ENCODE results near the gene SYNDIG1.
"Not testable (repeated sequence)": the region's sequence is repeated elsewhere in the genome, so short reads cannot be mapped to it uniquely, and the experiment has no call there.

SYNDIG1 gene

DNA sequence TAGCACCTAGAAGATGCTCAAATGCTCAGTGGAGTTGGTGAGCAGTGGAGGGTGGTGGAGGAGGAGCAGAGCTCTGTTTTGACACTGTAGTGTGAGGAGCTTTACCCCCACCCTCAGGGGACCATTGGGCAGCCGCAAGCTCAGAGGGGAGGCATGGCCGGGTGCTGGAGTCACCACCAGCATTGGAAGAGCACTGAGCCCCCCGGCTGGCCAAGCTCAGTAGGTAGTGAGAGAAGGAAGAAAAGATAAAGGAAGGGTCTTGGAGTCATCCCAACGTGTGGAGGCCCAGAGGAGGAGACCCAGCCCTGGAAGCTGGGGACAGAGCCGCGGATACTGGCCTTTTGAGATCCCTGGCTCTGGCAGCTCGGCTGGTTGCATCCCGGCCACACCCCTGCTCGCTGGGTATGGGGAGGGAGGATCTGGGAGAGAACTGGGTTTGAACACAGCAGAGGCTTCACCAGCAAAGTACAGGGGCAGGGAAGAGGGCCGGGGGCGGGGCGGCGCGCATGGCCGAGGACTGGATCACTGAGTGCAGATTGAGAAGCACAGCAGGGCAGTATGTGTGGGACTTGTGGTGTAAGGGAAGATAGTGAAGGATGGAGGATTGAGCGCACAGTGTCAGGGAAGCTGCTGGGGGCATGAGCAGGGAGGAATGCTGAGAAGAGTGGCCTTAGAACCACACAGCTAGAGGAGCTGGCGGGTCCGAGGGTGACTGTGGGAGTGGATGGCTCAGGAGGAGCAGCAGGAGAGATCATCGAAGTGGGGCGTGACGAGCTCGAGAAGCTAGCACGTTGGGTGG, 24.4 kb downstream of the SYNDIG1 start:
- DNase-seq = no peak

DNA sequence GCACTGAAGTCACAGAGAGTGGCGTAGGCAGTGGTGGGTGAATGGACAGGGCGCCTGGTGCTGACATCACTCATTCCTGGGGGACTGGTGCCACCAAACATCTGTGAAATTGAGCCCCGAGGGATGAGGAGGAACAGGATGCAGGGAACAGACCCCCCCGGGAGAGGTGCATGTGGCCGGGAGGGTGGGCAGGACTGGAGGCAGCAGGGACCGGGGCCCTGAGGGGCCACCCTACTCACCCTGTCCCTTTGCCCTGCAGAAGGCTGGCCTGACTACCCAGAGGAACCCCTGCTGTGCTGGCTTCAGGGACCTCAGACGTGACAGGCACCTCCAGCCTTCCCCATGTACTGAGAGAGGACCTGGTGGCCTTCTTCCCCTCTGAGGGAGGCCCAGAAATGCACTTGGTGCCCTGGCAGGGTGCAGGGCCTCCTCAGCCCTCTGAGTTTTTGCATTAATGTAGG, 25.1 kb downstream of the SYNDIG1 start:
- no peak for DNase-seq

DNA sequence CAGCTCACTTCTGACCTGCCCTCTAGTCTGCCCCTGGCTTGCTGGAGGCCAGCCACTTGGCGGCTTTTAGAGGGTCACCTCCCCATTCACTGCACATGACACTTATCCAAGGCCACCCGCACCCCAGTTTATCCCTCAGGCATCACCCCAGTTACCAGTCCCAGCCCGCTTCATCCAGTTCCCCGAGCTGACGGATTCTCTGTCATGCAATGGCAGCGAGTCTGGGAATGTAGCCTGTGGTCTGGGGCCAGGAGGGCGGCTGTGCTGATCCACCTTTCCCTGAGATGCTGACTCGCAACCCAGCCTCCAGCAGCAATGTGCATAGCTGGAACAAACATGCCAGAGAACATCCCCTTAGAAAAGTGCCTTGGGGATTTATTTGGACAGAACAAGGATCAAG, 25.8 kb downstream of the SYNDIG1 start:
- DNase-seq = no peak

DNA sequence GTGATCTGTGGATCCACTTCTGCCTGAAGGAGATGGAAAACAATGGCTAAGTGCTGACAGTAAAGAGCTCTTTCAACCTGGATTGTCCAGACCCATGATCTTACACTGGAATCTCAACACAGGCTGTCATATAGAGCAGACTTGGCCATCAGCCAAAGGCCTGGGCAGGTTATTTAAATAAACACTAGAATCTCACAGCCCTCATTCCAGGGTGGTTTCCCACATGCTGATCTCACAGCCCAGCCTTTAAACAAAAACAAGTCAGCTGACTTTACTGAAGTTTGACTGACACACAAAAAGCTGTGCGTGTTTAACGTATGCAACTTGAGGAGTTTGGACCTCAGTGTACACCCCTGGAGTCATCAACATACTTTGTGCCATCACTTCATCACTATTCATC, 28.4 kb downstream of the SYNDIG1 start:
- peak; percentile 74 for DNase-seq

DNA sequence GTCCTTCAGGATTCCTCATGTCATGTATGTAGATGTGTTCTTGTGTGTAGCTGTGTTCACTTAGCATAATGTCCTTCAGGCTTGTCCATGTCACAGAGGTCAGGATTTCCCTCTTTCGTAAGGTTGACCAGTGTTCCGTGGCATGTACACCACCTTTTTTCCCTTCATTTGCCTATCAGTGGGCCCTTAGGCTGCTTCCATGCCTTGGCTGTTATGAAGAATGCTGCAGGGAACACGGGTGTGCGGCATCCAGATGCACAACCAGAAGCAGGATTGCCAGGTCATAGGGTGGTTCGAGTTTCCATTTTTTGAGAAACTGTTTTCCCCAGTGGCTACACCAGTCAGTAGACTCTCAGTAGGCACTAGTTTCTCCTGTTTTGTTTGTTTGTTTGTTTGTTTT, 29.2 kb downstream of the SYNDIG1 start:
- no peak for DNase-seq

DNA sequence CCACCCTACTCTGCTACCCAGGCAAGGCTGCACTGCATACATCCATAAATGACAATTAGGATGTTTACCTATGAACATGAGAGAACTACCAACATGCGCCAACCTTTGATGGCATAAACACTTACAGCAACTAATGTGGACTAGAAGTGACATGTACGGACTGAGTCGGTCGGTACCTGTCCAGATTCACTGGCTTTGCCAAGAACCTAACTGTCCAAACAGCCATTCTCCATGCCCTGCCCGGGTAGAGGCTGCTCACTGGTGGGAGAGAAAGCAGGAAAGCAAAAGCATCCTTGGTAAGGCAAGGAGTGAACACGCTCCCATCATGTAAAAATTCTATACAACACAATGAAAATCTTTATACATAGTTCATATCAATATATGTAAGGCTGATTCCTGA, 30.0 kb downstream of the SYNDIG1 start:
- DNase-seq = no peak

DNA sequence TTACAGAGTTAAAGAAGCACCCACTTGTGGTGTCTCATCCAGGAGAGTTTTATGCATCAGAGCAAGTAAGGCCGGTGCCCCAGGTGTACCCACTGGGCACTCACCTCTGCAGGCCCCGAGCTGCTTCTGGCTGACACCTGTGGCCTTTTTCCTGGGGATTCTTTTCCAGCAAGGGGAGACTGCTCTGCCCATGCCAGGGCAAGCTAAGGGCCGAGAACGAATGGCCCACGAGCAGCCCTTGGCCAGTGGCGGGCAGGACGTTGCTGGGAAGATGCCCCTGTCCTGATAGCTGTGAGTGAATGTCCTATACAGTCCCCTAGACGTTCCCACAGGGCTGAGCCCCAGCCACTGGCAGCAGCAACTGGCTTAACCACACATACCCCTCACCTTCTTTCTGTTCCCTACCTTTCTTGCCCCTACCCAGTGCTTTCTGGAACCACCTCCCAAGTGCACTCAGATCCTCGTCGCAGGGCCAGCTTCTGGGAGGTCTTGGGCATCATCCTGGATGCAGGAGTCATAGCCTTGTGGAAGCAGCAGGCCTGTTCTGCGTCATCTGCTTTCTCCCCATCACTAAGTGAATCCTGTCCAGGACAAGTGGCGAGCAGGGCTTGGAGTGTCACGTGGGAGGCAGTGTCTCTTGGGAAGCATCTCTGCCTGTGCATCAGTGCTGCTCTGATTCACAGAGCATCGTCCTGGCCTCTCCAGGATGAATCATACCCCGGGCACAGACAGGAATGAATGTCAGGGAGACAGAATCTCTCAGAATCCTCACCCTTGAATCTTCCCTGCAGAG, 32.5 kb downstream of the SYNDIG1 start:
- DNase-seq = peak; percentile 97

DNA sequence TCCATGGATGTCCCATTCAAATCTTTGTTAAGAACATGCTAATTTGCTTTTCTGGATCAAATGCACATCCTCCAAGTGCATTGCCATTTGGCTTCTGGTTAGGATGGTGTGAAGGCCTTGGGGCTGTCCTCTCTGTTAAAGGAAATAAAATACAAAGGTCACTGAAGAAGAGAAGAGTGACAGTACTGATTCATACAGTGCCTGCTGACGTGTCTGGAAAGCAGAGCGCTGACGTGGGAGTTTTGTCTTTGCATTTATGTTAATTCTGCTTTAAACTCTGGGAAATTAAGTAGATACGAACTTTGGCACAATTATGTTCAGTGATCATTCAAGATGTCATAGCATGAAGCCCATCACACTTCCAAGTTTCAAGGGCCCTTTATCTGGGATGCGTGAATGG, 33.2 kb downstream of the SYNDIG1 start:
- no peak for DNase-seq

DNA sequence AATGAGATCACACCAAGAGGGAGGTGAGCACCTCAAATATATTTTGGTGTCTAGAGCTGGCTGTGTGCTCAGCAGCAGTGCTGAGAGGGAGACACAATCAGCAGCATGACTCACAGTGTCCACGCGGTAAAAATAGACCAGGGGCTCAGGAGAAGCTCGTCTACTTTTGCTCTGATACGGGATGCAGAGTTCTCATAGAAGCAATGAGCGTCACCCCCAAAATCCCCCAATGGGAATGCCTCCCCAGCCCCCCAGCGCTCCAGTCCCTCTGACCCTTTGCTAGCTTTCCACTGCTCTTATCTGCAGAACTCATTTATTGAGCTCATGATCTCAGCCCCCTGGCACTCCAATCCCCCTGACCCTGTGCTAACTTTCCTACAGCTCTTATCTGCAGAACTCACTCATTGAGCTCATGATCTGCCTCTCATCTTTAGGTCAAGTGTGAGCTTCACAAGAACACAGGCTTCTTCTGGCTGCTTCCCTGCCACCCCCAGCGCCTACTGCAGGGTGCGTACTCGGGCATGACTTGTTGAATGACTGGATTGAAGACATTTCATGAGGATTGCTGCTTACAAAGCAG, 34.0 kb downstream of the SYNDIG1 start:
- DNase-seq = peak; percentile 69

DNA sequence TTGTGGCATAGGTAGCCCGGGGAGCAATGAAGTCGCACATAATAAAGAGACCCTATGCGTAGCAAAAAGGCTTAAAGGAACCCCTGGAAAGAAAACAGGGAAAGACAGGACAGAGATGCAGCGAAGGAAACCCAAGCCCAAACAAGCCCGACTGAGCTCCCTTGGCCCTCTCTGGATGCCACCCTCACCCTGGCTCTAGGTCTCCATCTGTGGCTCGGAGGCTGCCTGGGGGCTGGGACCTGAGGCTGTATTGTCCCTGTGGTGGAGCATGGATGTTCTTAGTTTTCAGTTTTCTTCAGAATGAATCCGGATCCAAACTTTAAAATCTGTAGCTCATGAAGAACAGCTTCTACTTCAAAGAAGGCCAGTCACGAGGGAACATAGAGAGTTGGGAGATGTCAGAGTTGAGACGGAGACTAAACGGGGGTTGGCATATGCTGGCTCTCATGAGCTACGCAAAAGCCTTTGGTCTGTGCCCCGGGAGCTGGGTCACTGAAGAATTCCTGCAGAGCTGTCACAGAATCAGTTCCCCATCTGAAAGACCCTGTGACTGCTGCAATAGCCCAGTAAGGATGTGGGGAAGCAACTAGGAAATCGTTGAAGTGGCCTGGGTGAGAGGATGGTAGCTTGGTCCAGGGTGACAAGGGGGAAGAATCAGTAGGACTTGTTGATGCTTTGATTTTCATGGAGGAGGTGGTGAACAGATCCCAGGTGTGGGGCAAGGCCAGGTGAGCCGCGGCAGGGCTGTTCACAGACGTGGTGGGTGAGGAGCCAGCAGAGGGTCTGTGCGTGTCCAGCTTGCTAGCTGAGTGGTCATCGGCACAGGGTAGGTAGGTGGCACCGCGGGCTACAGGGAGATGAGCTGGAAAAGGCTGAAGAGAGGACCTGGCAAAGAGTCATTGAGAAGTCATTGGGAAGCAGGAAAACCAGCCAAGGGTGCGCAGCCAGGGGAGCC, 35.2 kb downstream of the SYNDIG1 start:
- DNase-seq = no peak

DNA sequence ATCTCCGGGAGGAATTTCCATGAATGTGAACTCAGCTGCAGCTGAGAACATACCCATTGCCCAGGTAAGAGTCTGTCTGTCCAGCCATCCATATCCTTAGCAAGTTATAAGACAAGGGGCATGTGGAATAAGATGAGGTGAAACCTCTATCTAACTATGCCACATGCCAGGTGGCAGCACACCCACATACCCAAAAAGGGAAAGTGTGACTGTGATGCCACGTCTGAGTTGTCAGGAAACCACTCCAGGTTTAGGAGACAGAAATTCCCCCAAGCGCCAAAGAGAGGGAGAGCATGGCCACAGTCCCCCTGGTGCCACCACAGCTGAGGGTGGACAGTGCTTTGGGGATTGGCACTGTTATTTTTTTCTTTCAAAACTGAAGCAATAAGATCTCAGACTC, 36.7 kb downstream of the SYNDIG1 start:
- DNase-seq = no peak

DNA sequence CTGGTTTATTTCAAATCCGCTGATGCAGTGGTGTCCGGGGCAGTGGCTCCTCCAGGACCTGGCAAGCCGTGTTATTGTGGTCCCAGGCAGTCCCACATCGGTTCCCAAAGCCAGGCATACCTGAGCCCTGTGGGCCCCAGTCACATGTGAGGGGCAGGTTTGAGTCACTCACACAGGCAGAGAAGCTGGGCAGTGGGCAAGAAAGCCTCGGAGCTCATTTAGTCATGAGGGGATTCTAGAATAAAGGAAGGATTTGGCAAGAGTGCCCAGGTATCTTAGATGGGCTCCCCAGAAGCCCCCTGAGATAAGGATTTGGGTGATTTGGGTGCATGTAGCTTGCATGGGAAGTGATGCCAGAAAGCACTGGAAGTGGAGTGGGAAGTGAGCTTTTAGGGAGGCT, 37.3 kb downstream of the SYNDIG1 start:
- DNase-seq = no peak

DNA sequence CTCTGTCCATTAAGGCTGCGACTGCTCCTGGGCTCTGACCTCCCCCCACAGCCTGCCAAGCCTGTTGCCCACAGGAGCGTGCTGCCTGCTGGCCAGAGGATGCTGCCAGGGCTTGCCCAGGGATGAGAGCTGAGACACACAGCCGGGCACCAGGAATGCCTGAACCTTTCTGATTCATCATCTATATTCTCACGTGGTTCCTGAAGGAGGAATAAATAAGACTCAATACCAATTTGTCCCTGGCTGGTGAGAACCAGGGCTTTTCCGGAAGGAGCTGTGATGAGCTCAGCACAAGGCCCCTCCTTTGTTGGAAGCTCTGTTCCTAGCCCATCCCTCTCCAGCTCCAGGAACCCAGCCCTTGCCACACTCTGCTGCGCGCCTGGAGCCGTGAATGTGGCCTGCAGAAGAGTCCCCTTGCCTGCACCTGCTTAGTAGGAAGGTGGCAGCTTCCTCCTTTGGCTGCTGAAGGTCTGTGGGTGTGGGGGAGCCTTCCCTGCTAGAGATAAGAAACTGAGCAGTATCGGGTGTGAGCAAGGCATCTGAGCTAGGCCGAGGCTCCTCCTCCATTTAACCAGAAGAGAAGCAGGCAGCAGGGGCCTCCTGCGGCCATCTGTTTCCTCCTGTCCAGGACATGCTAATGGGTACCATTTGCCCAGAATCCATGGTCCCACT, 37.9 kb downstream of the SYNDIG1 start:
- DNase-seq = no peak

DNA sequence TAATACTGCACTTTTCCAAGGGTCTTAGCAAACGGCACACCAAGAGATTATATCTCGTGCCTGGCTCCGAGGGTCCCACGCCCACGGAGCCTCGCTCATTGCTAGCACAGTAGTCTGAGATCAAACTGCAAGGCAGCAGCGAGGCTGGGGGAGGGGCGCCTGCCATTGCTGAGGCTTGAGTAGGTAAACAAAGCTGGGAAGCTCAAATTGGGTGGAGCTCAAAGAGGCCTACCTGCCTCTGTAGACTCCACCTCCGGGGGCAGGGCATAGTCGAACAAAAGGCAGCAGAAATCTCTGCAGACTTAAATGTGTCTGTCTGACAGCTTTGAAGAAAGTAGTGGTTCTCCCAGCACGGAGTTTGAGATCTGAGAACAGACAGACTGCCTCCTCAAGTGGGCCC, 43.0 kb downstream of the SYNDIG1 start:
- not testable (repeated sequence) for DNase-seq

DNA sequence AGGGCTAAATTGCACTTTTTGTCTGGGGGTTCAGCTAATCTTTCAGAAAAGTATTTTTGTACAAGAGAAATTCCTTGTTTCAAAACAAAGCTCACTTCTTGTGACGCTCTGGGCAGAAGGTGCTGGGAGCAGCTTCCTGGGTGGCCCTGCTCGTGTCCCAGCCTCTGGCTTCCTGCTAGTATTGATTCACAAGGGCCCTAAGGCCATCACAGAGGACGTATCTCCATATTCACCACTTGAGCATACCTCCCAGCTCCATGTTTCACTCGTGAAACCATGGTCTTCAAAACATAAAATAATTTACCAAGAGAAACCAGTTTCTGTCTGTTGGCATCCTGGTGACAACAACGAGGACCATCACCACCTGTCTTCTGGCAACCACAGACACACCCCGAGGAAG, 49.1 kb downstream of the SYNDIG1 start:
- no peak for DNase-seq

DNA sequence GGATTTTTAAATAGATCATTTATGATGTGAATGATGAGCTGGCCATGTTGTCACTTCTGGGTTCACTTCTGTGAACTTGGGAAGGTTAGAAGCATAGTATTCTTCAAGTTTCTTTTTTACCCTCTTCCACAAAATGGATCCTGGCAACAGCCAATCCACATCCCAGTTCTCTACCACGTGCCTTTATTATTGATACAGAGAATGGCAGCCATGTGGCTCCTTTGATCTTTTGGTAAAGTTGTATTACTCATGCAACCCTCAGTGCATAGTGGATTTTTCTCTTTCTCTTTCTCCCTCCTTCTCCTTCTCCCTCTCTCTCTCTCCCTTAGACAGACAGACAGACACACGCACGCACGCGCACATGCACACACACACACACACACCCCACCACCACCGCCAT, 50.0 kb downstream of the SYNDIG1 start:
- no peak for DNase-seq

DNA sequence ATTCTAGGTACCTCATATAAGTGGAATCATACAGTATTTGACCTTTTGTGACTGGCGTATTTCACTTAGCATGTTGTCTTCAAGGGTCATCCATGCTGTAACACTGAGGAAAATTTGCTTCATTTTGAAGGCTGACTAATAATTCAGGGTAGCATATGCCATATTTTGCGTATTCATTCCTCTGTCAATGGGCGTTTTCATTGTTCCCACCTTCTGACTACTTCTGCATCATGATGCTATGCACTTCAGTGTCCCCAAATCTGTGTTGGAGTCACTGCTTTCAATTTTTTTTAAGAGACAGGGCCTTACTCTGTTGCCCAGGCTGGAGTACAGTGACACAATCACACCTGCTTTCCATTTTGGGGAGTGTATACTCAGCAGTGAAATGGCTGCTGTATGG, 51.6 kb downstream of the SYNDIG1 start:
- no peak for DNase-seq

DNA sequence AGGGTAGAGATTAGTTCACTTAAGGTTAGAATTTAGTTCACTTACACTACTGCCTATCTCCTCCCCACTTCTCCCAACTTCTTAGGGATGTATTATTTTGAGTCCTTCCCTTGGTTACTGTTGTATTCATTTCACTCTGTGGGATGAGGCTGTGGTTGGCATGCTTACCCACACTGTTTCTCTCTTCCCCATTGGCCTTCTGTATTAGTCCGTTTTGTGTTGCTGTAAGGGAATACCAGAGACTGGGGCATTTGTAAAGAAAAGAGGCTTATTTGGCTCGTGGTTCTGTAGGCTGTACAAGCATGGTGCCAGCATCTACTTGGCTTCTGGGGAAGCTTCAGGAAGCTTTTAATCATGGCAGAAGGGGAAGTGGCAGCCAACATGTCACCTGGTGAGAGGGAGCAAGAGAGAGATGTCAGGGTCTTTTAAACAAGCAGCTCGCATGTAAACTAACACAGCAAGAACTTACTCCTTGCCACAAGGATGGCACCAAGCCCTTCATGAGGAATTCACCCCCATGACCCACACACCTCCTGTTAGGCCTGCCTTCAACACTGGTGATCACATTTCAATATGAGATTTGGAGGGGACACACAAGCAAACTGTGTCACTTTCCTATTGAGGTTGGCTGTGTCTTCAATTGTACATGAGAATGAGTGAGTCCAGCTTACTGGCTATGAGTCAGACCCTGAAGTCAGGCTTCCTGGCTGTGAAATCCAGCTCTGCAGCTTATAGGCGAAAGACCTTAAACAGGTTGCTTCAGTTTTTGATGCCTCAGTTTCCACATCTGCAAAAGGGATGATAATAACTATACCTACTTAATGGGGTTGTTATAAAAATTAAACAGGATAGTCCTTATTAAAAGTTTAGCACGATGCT, 53.3 kb downstream of the SYNDIG1 start:
- no peak for DNase-seq

DNA sequence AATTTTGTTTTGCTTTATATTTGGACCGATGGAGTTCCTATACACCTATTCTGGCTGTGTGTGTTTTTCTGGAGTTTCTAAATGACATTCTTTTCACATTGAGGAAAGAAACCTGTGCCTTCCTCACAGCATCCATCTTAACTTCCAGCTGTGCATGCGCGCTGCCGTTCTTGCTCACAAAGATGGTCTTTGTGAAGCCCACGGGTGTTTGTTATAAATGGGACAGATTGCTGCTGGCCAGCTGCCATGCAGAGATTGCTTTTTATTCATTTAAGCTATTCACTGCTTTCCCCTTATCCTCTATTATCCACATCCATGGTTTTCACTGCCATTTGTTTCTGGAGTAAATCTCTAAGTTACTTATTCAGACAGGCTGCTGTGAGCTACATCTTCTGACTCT, 54.2 kb downstream of the SYNDIG1 start:
- DNase-seq = no peak

DNA sequence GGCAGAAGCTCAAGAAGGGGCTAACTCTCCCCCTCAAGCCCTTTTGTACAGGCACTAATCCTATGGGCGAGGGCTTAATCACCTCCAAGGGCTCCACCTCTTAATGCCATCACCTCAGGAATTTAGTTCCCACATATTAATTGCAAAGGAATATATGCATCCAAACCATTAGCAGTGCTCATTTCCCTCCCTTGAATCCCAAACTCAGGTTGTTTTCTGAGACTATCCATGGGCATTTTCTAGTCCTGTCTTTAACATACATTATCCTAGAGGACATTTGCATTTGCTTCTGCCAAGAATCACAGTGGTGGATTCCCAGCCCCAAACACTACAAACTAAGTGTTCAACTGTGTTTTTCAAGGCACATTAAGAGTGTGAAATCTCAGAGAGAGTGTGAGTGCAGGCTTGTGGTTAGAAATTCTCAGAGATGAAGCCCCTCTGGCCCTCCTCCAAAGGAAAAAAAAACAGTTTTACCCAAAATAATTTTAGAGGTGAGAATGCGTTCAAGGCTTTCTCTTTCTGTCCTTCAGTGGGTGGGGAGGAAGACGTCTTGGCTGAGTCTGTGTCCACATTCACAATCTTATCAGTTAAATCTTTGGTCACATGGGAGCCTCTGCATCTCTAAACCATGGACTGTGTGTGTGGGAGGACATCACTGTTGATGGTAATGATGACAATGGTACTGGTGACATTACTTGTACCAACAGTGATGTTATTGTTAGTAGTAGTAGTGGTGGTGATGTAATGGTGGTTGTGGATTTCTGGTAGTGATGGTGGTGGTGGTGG, 59.3 kb downstream of the SYNDIG1 start:
- no peak for DNase-seq
